ENCODE measurements around the gene FDX1. TPM values are rescaled to one million over a fixed set of nuclear protein-coding genes. Genes with fewer than 3 reads are reported as not detected.
A peak's percentile ranks its signal among the peaks of the same experiment; 100 is the strongest.

Gene FDX1
- total RNA-seq, 1 donor from 2014 or later: 9.7 TPM

- ATAC-seq: no peak
These were observed 1.9 kb downstream of the FDX1 start for GRCh38 chr11:110431674-110432073.

- ATAC-seq: no peak
These were observed 3.1 kb downstream of the FDX1 start for GRCh38 chr11:110432713-110433392.

DNA sequence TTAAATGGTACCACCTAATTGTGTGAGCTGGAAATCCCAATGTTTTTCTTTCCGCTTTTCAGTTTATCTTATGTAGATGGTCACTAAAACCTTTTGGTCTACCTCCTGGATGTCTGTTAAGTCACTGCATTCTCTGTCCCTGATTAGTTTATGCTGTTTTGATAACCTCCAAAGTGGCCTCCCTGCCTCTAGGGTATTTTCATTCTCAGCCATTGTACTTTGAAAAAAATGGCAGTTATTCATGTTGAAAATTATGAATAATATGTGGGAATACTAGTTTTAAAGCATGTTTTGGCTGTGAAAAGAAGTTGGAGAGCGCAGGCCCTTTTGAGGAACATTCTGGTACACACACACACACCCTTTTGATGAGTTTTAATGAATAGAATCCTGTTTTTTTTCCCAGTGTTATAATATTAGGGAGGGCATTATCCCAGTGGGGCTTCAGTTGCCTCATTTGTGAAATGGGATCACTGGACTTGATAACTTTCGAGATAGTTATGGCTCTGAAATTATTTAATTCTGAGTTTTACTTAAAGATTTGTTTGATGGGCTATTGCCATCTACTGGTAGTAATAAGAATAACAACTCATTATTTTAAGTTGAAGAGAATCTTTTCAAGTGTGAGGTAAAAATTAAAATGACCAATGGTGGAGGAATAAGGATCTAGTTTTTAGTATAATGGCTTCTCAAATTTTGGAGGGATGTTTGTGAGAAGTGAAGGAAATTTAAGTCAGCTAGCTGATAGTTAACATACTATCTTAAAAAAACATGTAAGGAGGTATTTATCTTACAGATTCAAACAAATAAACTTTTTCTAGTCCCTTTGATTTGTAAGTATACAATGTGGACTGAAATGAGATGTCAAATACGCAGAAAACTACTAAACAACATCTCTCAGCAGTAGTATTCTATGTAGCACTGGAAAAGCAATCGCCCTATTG is 3.9 kb downstream of the FDX1 start:
- ATAC-seq: no peak

DNA sequence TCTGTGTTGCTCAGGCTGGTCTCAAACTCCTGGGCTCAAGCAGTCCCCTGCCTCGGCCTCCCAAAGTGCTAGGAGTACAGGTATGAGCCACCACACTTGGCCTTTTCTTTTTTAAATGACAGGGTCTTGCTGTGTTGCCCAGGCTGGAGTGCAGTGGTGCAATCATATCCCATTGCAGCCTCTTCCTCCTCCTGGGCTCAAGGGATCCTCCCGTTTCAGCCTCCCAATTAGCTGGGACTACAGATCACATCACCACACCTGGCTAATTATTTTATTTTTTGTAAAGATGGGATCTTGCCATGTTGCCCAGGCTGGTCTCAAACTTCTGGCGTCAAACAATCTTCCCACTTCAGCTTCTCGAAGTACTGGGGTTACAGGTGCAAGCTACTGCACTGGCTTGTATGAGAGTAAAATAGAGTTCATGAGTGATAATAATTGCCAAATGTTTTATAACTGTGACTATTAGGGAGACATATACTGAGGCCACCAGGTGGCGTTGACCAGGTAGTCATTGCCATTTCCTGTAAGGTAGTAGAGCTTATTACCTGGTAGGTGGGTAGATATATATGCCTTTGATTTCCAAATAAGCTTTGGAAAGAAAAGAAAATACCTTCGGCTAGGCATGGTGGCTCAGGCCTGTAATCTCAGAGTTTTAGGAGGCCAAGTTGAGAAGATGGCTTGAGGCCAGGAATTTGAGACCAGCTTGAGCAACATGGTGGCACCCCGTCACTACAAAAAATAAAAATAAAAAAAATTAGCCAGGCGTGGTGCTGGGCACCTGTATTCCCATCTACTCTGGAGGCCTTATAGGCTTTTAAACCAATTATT is 5.4 kb downstream of the FDX1 start:
- ATAC-seq: peak; percentile 28

GRCh38 chr11:110435780-110436717 is 6.3 kb downstream of the FDX1 start:
- peak; percentile 23 for ATAC-seq

DNA sequence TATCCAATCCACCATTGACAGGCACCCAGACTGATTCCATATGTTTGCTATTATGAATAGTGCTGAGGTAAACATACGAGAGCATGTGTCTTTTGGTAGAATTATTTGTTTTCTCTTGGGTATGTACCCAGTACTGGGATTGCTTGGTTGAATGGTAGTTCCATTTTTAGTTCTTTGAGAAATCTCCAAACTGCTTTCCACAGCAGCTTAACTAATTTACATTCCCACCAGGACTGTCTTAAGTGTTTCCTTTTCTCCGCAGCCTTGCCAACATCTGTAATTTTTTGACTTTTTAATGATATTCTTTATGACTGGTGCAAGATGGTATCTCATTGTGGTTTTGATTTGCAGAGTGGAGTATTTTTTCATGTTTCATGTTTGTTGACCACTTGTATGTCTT is 8.3 kb downstream of the FDX1 start:
- ATAC-seq: no peak

DNA sequence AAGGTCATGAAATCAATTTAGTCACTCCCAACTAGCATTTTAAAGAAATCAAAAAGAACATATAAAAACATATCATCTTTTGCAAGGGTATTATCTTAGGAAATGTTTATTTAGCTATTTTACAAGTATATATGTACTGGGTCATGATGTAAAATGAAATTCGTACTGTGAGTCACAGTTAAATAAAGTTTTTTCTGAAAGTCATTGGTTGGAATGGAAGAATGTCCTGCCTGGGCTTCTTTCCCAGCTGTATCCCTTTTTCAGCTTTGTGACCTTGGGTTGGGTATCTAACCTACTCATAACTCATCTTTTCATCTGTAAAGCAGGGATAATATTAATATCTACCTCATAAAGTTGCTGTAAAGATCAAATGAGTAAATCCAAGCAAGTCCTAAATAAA is 15.7 kb downstream of the FDX1 start:
- no peak for ATAC-seq

DNA sequence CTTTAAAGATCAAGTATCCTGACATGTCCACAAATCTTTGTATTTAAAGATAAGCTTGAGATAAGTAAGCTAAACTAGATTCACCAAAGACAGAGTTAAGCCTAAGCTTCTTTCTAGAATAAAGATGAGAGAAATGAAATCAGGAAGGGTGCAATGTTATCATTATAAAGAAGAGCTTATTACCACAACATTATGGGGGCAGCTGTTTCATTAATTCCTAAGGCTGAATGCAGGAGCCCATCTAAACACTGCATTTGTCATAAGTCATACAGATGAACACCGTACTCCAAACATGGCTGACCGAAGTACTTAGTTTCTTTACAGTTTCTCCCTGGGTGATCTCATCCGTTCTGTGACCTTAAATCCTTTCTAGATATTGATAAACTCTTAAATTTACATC is 16.3 kb downstream of the FDX1 start:
- ATAC-seq: no peak

GRCh38 chr11:110446594-110446993 is 16.8 kb downstream of the FDX1 start:
- ATAC-seq: no peak

GRCh38 chr11:110447343-110447742 is 17.6 kb downstream of the FDX1 start:
- ATAC-seq: no peak

GRCh38 chr11:110447897-110448745 is 18.4 kb downstream of the FDX1 start:
- ATAC-seq: no peak

DNA sequence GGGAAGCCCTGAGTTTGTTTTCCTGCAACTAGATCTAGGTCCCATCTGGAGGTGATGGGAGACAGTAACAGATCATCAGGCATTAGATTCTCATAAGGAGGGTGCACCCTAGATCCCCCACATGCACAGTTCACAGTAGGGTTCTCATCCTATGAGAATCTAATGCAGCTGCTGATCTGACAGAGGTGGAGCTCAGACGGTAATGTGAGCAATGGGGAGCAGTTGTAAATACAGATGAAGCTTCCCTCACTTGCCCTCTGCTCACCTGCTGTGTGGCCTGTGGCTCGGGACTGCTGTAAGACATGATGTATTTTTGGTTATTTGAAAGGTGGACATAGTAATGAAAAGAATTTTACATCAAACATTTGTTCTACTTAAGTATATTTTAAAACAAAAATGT is 20.5 kb downstream of the FDX1 start:
- no peak for ATAC-seq

DNA sequence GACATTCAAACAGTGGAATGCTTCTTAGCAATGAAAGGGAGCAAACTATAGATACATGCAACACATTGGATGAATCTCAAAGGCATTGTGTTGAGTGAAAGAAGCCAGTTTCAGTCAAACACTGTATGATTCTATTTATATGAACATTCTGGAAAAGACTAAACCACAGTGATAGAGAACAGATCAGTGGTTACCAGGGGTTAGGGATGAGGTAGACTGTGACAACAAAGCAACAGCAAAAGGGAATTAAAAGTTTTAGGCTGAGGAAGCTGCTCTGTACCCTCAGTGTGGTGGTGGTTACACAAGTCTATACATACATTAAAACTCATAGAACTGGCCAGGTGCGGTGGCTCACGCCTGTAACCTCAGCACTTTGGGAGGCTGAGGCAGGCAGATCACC is 23.0 kb downstream of the FDX1 start:
- no peak for ATAC-seq

DNA sequence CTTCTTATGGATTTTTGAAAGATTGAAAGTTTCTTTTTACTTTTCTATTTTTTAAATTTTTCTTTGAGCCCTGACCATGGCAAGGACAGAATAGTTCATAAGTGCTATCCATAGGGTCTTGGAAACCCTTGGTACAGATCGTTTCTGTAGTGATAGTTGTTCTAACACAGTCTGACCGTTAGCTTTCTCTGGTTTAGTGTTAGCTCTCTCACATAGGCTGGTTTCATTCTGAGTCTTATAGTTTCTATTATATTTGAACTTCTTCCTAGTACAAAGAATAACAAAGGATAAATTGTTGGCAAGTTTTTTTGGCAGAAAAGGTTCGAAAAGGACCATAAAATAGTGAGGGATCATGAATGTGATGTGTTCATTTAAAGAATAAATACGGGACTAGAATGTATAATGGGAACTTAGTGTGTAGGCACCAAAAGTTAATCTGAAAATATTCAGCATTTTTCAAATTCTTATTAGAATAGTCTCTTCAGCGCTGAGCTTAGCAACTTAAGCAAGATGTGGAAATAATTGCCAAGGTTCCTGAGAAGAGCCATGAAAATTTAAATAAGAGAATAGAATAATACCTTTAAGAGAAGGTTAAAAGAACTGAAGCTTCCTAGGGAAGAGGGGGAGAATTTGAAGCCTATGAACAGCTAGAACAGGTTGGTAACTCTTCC is 24.1 kb downstream of the FDX1 start:
- ATAC-seq: no peak

DNA sequence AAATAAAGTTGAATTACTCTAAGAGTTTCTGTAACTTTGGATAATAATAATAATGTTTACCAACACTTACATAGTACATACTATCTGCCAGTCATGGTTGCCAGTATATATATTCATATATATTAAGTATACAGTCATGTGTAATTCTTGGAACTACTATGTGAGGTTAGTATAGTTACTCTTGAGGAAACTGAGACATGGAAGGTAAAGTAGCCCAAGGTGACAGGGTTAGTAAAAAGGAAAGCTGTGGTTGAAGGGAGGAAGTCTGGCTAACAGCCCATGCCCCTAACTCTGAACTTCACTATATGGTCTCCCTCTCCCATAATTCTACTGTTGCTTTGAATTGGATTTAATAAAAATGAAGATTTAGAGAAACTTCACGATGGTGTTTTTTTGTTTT is 24.9 kb downstream of the FDX1 start:
- ATAC-seq: no peak

GRCh38 chr11:110455718-110456117 is 26.0 kb downstream of the FDX1 start:
- ATAC-seq: no peak

DNA sequence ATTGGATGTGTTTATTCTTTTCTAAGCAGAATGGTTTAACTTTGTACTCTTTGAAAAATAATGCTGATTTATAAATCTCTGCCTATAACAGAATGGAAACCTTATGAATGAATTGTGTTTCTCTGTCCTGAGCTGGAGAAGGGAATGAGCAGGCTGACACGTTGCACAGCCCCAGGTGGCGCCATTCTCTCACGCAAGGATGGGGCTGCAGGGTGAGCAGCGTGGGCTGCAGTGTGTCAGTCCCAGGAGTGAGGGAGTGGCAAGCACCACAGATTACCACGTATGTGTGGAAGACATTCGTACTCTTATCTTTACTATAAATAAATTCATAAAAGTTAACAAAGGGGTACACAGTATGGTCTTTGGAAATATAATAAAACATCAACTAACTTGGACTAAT is 33.4 kb downstream of the FDX1 start:
- peak; percentile 76 for ATAC-seq

DNA sequence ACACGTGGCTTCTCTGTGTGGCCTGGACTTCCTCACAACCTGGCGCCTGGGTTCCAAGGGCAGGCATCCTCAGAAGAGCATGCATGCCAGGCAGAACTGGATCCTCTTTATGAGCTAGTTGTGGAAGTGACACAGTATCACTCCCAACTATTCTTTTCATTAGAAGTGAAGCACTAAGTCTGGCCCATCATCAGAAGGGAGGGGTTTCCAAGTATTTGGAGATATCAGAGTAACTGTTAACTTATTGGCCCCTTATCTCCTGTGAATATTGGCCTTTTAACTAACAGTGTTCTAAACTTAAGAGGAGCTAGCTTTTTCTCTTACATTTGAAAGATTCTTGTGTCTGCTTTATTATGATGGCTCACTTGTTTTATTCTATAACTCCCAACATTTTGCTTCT is 35.5 kb downstream of the FDX1 start:
- ATAC-seq: no peak

GRCh38 chr11:110467556-110467955 is 37.8 kb downstream of the FDX1 start:
- no peak for ATAC-seq

GRCh38 chr11:110468121-110468520 is 38.4 kb downstream of the FDX1 start:
- ATAC-seq: no peak
